ENCODE results near the gene CCDC74A.

The CCDC74A gene

GRCh38 chr2:131577812-131578211, 50.1 kb downstream of the CCDC74A start:
- H3K4me3 ChIP-seq (ENCODE audit: low read length, poor library complexity, severe bottlenecking), result no peak overlapping the region
- H4K20me1 ChIP-seq (ENCODE audit: insufficient read depth, low read length, poor library complexity, severe bottlenecking), result no peaks in the 10 kb centered on the region
- no peaks in the 10 kb centered on the region for H3K4me1 ChIP-seq (ENCODE audit: insufficient read depth, low read length, poor library complexity, severe bottlenecking)
- no peak overlapping the region for H2AFZ ChIP-seq (ENCODE audit: low read length)
- H3K4me2 ChIP-seq (ENCODE audit: low read depth, low read length, poor library complexity, severe bottlenecking), result no peak overlapping the region
- H3K27me3 ChIP-seq (ENCODE audit: insufficient read depth, low read length, poor library complexity, severe bottlenecking), result no peaks in the 10 kb centered on the region
- H3K36me3 ChIP-seq (ENCODE audit: insufficient read depth, low read length), result no peaks in the 10 kb centered on the region
- H3K79me2 ChIP-seq (ENCODE audit: insufficient read depth, low read length), result no peaks in the 10 kb centered on the region
- no peak overlapping the region for H3K9ac ChIP-seq (ENCODE audit: low read depth, low read length, poor library complexity, severe bottlenecking)
- no peak for TF ChIP-seq EZH2phosphoT487 (IDR thresholded peaks at IDR 0.05; ENCODE audit: borderline replicate concordance)
- no peak for TF ChIP-seq CTCF (conservative IDR thresholded peaks at IDR 0.05; ENCODE audit: low read length)
- no peaks in the 10 kb centered on the region for H3K9me2 ChIP-seq (replicated peaks; ENCODE audit: low read depth, low read length)
- H3K9me3 ChIP-seq (ENCODE audit: insufficient read depth, low read depth, low read length), result no peaks in the 10 kb centered on the region
- H3F3A ChIP-seq (ENCODE audit: low read depth), result no peaks in the 10 kb centered on the region

GRCh38 chr2:131580187-131580586, 52.5 kb downstream of the CCDC74A start:
- TF ChIP-seq CTCF (conservative IDR thresholded peaks at IDR 0.05; ENCODE audit: low read length) (no peak), EZH2phosphoT487 (IDR thresholded peaks at IDR 0.05; ENCODE audit: borderline replicate concordance) (no peak)
- H3K4me1 ChIP-seq (ENCODE audit: insufficient read depth, low read length, poor library complexity, severe bottlenecking), result no peaks in the 10 kb centered on the region

More at GRCh38 chr2:131580187-131580586, 52.5 kb downstream of the CCDC74A start:
- Histone ChIP-seq H3F3A (ENCODE audit: low read depth) (no peaks in the 10 kb centered on the region), H3K79me2 (ENCODE audit: insufficient read depth, low read length) (no peaks in the 10 kb centered on the region), H3K4me2 (ENCODE audit: low read depth, low read length, poor library complexity, severe bottlenecking) (no peak overlapping the region), H3K4me3 (ENCODE audit: low read length, poor library complexity, severe bottlenecking) (no peak overlapping the region), H3K36me3 (ENCODE audit: insufficient read depth, low read length) (no peaks in the 10 kb centered on the region), H3K9me2 (replicated peaks; ENCODE audit: low read depth, low read length) (no peaks in the 10 kb centered on the region), H2AFZ (ENCODE audit: low read length) (no peak overlapping the region), H3K27me3 (ENCODE audit: insufficient read depth, low read length, poor library complexity, severe bottlenecking) (no peaks in the 10 kb centered on the region), H4K20me1 (ENCODE audit: insufficient read depth, low read length, poor library complexity, severe bottlenecking) (no peaks in the 10 kb centered on the region), H3K9me3 (ENCODE audit: insufficient read depth, low read depth, low read length) (no peaks in the 10 kb centered on the region), H3K9ac (ENCODE audit: low read depth, low read length, poor library complexity, severe bottlenecking) (no peak overlapping the region)
